ENCODE results near the gene STAG1. TPM values are rescaled to one million over a fixed set of nuclear protein-coding genes. Genes with fewer than 3 reads are reported as not detected.

STAG1 gene
- total and polyA plus RNA-seq, 2 experiments from 2014 or later: 9.0 to 21.9 TPM

- TF ChIP-seq ZNF462 (CRISPR knock-in tag; IDR thresholded peaks at IDR 0.05): no peak
- TF ChIP-seq JUNB (IDR thresholded peaks at IDR 0.05; ENCODE audit: unreplicated experiment): no peak
These were observed 266.4 kb downstream of the STAG1 start (continued) for GRCh38 chr3:136485777-136486176.

GRCh38 chr3:136476280-136476679 lies 275.9 kb downstream of the STAG1 start:
- Histone ChIP-seq H3F3A (replicated peaks; ENCODE audit: low read depth) (no peaks in the 10 kb centered on the region), H3K79me2 (replicated peaks; ENCODE audit: insufficient read depth) (no peaks in the 10 kb centered on the region), H3K27me3 (ENCODE audit: insufficient read depth) (no peaks in the 10 kb centered on the region), H3K36me3 (ENCODE audit: insufficient read depth) (peaks cover 7% of the 10 kb centered on the region; the same call in 1 of the 2 replicates), H3K4me2 (no peak overlapping the region), H2AFZ (no peak overlapping the region), H3K27ac (ENCODE audit: low read depth) (no peak overlapping the region), H4K20me1 (replicated peaks; ENCODE audit: insufficient read depth) (no peaks in the 10 kb centered on the region), H3K4me3 (no peak overlapping the region), H3K4me1 (ENCODE audit: insufficient read depth) (no peaks in the 10 kb centered on the region), H3K9me2 (ENCODE audit: insufficient read depth) (no peaks in the 10 kb centered on the region)
- no peaks in the 10 kb centered on the region for H3K4me1 Mint-ChIP-seq
- H3K4me3 Mint-ChIP-seq: no peak overlapping the region
- no peaks in the 10 kb centered on the region for H3K27me3 Mint-ChIP-seq (ENCODE audit: insufficient read depth, low read depth, poor library complexity)
- no peak overlapping the region for H3K27ac Mint-ChIP-seq
- no peak for ATAC-seq
- no peak for DNase-seq (ENCODE audit: low spot score)
- H3K9me3 Mint-ChIP-seq: 0 out of 3 replicates have a peak, but pooled peaks cover 2% of the 10 kb centered on the region
- TF ChIP-seq JUNB (IDR thresholded peaks at IDR 0.05; ENCODE audit: unreplicated experiment): no peak
- no peak for TF ChIP-seq EZH2phosphoT487 (IDR thresholded peaks at IDR 0.05; ENCODE audit: unreplicated experiment)
- TF ChIP-seq CTCF (conservative IDR thresholded peaks at IDR 0.05; ENCODE audit: low read depth in 2 of 2): no peak
- TF ChIP-seq EZH2 (IDR thresholded peaks at IDR 0.05; ENCODE audit: low read depth, unreplicated experiment): no peak
- no peak for TF ChIP-seq STAT1 (IDR thresholded peaks at IDR 0.05; ENCODE audit: unreplicated experiment)
- TF ChIP-seq NANOG (IDR thresholded peaks at IDR 0.05; ENCODE audit: borderline replicate concordance): no peak
- no peak for TF ChIP-seq ZNF462 (CRISPR knock-in tag; IDR thresholded peaks at IDR 0.05)
- peaks cover 45% of the 10 kb centered on the region for H3K36me3 Mint-ChIP-seq (ENCODE audit: low read depth)
